CD4-positive, alpha-beta T cell treated with Interleukin-15 for 4 hours (primary cell): ENCODE data around the gene PCDH18.

Source experiments
- DNase-seq: peaks from one replicate; pipeline ENCODE4 v3.0.0-alpha.2; 2020; ENCODE audit warnings: low spot score

The PCDH18 gene

GRCh38 chr4:137471461-137471860 is 60.8 kb downstream of the PCDH18 start:
- DNase-seq = no peak

- DNase-seq = no peak
Observed at GRCh38 chr4:137470806-137471205, 61.5 kb downstream of the PCDH18 start.
